ENCODE measurements around the gene LRR1.

DNA sequence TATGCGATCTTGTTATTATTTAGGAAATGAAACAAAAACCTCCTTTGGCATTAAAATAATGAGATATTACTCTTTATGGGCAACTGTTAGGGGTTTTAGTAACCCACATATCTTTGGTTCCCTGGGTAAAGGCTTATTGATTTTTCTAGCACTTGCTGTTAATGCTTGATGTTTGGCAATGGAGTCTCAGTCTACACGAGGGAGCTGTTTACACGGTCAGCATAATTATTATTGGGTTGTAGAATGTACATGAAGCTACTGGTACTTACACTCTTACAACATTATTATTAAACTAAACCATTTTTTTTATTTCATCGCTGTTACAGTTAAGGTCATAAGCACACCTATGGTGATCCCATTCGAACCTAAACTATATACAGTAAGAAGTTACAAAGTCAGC, 24.7 kb upstream of the LRR1 start:
- TF ChIP-seq, protein P1, sequence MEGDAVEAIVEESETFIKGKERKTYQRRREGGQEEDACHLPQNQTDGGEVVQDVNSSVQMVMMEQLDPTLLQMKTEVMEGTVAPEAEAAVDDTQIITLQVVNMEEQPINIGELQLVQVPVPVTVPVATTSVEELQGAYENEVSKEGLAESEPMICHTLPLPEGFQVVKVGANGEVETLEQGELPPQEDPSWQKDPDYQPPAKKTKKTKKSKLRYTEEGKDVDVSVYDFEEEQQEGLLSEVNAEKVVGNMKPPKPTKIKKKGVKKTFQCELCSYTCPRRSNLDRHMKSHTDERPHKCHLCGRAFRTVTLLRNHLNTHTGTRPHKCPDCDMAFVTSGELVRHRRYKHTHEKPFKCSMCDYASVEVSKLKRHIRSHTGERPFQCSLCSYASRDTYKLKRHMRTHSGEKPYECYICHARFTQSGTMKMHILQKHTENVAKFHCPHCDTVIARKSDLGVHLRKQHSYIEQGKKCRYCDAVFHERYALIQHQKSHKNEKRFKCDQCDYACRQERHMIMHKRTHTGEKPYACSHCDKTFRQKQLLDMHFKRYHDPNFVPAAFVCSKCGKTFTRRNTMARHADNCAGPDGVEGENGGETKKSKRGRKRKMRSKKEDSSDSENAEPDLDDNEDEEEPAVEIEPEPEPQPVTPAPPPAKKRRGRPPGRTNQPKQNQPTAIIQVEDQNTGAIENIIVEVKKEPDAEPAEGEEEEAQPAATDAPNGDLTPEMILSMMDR (conservative IDR thresholded peaks at IDR 0.05; ENCODE audit: low read depth, low read length), result no peak
- TF ChIP-seq RAD21 (IDR thresholded peaks at IDR 0.05; ENCODE audit: low read length), result no peak
